Measurements from ENCODE around the gene IL11. TPM values are rescaled to one million over a fixed set of nuclear protein-coding genes. Genes with fewer than 3 reads are reported as not detected.

Gene IL11
- total and polyA plus RNA-seq, 10 donors, result 0.04 to 0.23 (median 0.06) TPM; not detected in 7

GRCh38 chr19:55352549-55353145 is 17.6 kb downstream of the IL11 start:
- Histone ChIP-seq H3K27ac (no peak overlapping the region), H3K4me1 (peaks cover 9 to 29% (median 18%) of the 10 kb centered on the region in 6 donors), H3K27me3 (replicated peaks in 1 of 7) (peaks cover 0 to 76% (median 44%) of the 10 kb centered on the region in 7 donors), H3K9me3 (no peaks in the 10 kb centered on the region), H3K36me3 (peaks cover 0 to 8% (median 0%) of the 10 kb centered on the region in 6 donors), H3K4me3 (no peak overlapping the region)
- DNase-seq, result no peak
- TF ChIP-seq CTCF (IDR thresholded peaks at IDR 0.05 in 8 of 11, conservative IDR thresholded peaks at IDR 0.05 in 3 of 11) (no peak), POLR2AphosphoS5 (IDR thresholded peaks at IDR 0.05) (no peak), POLR2A (IDR thresholded peaks at IDR 0.05) (no peak)
- intact Hi-C loops (cut with DNase I; ENCODE audit: low total_unique reads), result no loop called here
- WGBS, 5 donors, result 63 to 75% (median 71%) methylated on average over 24 to 25 of the region's 25 CpGs

- DNase-seq, result no peak
- no peaks in the 10 kb centered on the region for H3K9me3 ChIP-seq
- peaks cover 0 to 72% (median 44%) of the 10 kb centered on the region in 7 donors for H3K27me3 ChIP-seq (replicated peaks in 1 of 7)
- H3K27ac ChIP-seq, result no peak overlapping the region
- no peak overlapping the region for H3K4me3 ChIP-seq
- intact Hi-C loops (cut with DNase I; ENCODE audit: low total_unique reads), result no loop called here
- H3K4me1 ChIP-seq, result peaks cover 9 to 29% (median 18%) of the 10 kb centered on the region in 6 donors
- peaks cover 0 to 14% (median 2%) of the 10 kb centered on the region in 6 donors for H3K36me3 ChIP-seq
- whole genome bisulfite sequencing, 5 donors, result 35 to 69% (median 41%) methylated on average over 6 of the region's 6 CpGs
- TF ChIP-seq POLR2A (IDR thresholded peaks at IDR 0.05) (no peak), POLR2AphosphoS5 (IDR thresholded peaks at IDR 0.05) (no peak), CTCF (IDR thresholded peaks at IDR 0.05 in 8 of 11, conservative IDR thresholded peaks at IDR 0.05 in 3 of 11) (no peak)
These were observed 18.2 kb downstream of the IL11 start for GRCh38 chr19:55352040-55352439.

GRCh38 chr19:55350620-55351315 is 19.5 kb downstream of the IL11 start:
- H3K4me1 ChIP-seq, result peaks cover 9 to 29% (median 18%) of the 10 kb centered on the region in 6 donors
- intact Hi-C loops (cut with DNase I; ENCODE audit: low total_unique reads), result no loop called here
- H3K9me3 ChIP-seq, result no peaks in the 10 kb centered on the region
- H3K27ac ChIP-seq, result no peak overlapping the region
- H3K27me3 ChIP-seq (replicated peaks in 1 of 7), result peaks cover 0 to 59% (median 44%) of the 10 kb centered on the region in 7 donors
- no peak for DNase-seq
- peaks cover 0 to 27% (median 10%) of the 10 kb centered on the region in 6 donors for H3K36me3 ChIP-seq
- H3K4me3 ChIP-seq, result no peak overlapping the region
- 59 to 71% (median 60%) methylated on average over 11 of the region's 11 CpGs for WGBS, 5 donors
- TF ChIP-seq POLR2A (IDR thresholded peaks at IDR 0.05), result no peak

GRCh38 chr19:55348317-55349034 is 21.8 kb downstream of the IL11 start:
- H3K4me1 ChIP-seq, result peaks cover 2 to 9% (median 4%) of the 10 kb centered on the region in 6 donors
- no peak overlapping the region for H3K27ac ChIP-seq
- intact Hi-C loops (cut with DNase I; ENCODE audit: low total_unique reads), result no loop called here
- no peaks in the 10 kb centered on the region for H3K9me3 ChIP-seq
- peaks cover 0 to 37% (median 24%) of the 10 kb centered on the region in 7 donors for H3K27me3 ChIP-seq (replicated peaks in 1 of 7)
- H3K4me3 ChIP-seq, result no peak overlapping the region
- no peak for DNase-seq
- WGBS, 5 donors, result 81 to 87% (median 84%) methylated on average over 18 to 22 of the region's 22 CpGs
- TF ChIP-seq POLR2A (IDR thresholded peaks at IDR 0.05), result no peak
- no peak for TF ChIP-seq CTCF (IDR thresholded peaks at IDR 0.05 in 8 of 11, conservative IDR thresholded peaks at IDR 0.05 in 3 of 11)
- TF ChIP-seq POLR2AphosphoS5 (IDR thresholded peaks at IDR 0.05), result no peak
- H3K36me3 ChIP-seq, result peaks cover 0 to 47% (median 10%) of the 10 kb centered on the region in 6 donors
